ENCODE measurements around the gene PLA2G6. TPM values are rescaled to one million over a fixed set of nuclear protein-coding genes. Genes with fewer than 3 reads are reported as not detected.

The PLA2G6 gene
- total RNA-seq, 4 donors from 2014 or later: 30.7 to 327 (median 72.3) TPM

- no peak for DNase-seq
- Histone ChIP-seq H3K27me3 (no peaks in the 10 kb centered on the region), H3K27ac (no peak overlapping the region), H3K9me3 (no peaks in the 10 kb centered on the region), H3K4me3 (no peak overlapping the region), H3K36me3 (no peaks in the 10 kb centered on the region), H3K4me1 (no peaks in the 10 kb centered on the region)
- in situ Hi-C loops (cut with MboI; ENCODE audit: low pct_ligation_motif_present in 1 of 4, low pct_unique_long_range_greater_than_20kb in 1 of 4, low sequenced_read_pairs in 3 of 4) (no loop called here), intact Hi-C loops (cut with DNase I; ENCODE audit: low total_unique reads) (no loop called here)
- WGBS, 2 donors (ENCODE audit: low coverage in 1 of 2): 87 to 93% methylated on average over 3 to 5 of the region's 5 CpGs
- TF ChIP-seq EP300 (IDR thresholded peaks at IDR 0.05; ENCODE audit: low read depth): no peak
- TF ChIP-seq CTCF (IDR thresholded peaks at IDR 0.05): no peak
- no peak for TF ChIP-seq POLR2A (IDR thresholded peaks at IDR 0.05)
- TF ChIP-seq POLR2AphosphoS5 (IDR thresholded peaks at IDR 0.05): no peak
Measured at GRCh38 chr22:38138961-38139360, 42.7 kb downstream of the PLA2G6 start.

- no peaks in the 10 kb centered on the region for H3K9me3 ChIP-seq
- no peak for DNase-seq
- no peaks in the 10 kb centered on the region for H3K36me3 ChIP-seq
- H3K4me3 ChIP-seq: no peak overlapping the region
- no peaks in the 10 kb centered on the region for H3K27me3 ChIP-seq
- no peak overlapping the region for H3K27ac ChIP-seq
- H3K4me1 ChIP-seq: no peaks in the 10 kb centered on the region
- in situ Hi-C loops (cut with MboI; ENCODE audit: low pct_ligation_motif_present in 1 of 4, low pct_unique_long_range_greater_than_20kb in 1 of 4, low sequenced_read_pairs in 3 of 4) (no loop called here), intact Hi-C loops (cut with DNase I; ENCODE audit: low total_unique reads) (no loop called here)
- 60 to 92% methylated on average over 1 to 9 of the region's 9 CpGs for WGBS, 2 donors (ENCODE audit: low coverage in 1 of 2)
- TF ChIP-seq EP300 (IDR thresholded peaks at IDR 0.05; ENCODE audit: low read depth) (no peak), CTCF (IDR thresholded peaks at IDR 0.05) (no peak), POLR2AphosphoS5 (IDR thresholded peaks at IDR 0.05) (no peak), POLR2A (IDR thresholded peaks at IDR 0.05) (no peak)
Measured at GRCh38 chr22:38137876-38138687, 43.5 kb downstream of the PLA2G6 start.

GRCh38 chr22:38136607-38137006 lies 45.0 kb downstream of the PLA2G6 start:
- no peak for DNase-seq
- H3K9me3 ChIP-seq: no peaks in the 10 kb centered on the region
- H3K36me3 ChIP-seq: no peaks in the 10 kb centered on the region
- no peak overlapping the region for H3K27ac ChIP-seq
- no peak for TF ChIP-seq EP300 (IDR thresholded peaks at IDR 0.05; ENCODE audit: low read depth)
- no peak for TF ChIP-seq POLR2A (IDR thresholded peaks at IDR 0.05)
- TF ChIP-seq POLR2AphosphoS5 (IDR thresholded peaks at IDR 0.05): no peak
- TF ChIP-seq CTCF (IDR thresholded peaks at IDR 0.05): no peak
- in situ Hi-C loops (cut with MboI; ENCODE audit: low pct_ligation_motif_present in 1 of 4, low pct_unique_long_range_greater_than_20kb in 1 of 4, low sequenced_read_pairs in 3 of 4) (no loop called here), intact Hi-C loops (cut with DNase I; ENCODE audit: low total_unique reads) (no loop called here)
- WGBS, 2 donors (ENCODE audit: low coverage in 1 of 2): 100% methylated on average over 1 of the region's 1 CpG; no CpG with 5 or more reads in 1 of the 2 donors
- H3K4me1 ChIP-seq: no peaks in the 10 kb centered on the region
- no peak overlapping the region for H3K4me3 ChIP-seq
- H3K27me3 ChIP-seq: no peaks in the 10 kb centered on the region

GRCh38 chr22:38135133-38135706 lies 46.4 kb downstream of the PLA2G6 start:
- Histone ChIP-seq H3K4me1 (no peaks in the 10 kb centered on the region), H3K4me3 (no peak overlapping the region), H3K36me3 (no peaks in the 10 kb centered on the region), H3K9me3 (no peaks in the 10 kb centered on the region), H3K27me3 (no peaks in the 10 kb centered on the region), H3K27ac (no peak overlapping the region)
- 71% methylated on average over 1 of the region's 4 CpGs; no CpG with 5 or more reads in 1 of the 2 donors for WGBS, 2 donors (ENCODE audit: low coverage in 1 of 2)
- no peak for DNase-seq
- TF ChIP-seq POLR2A (IDR thresholded peaks at IDR 0.05): no peak
- TF ChIP-seq CTCF (IDR thresholded peaks at IDR 0.05): no peak
- TF ChIP-seq POLR2AphosphoS5 (IDR thresholded peaks at IDR 0.05): no peak
- no peak for TF ChIP-seq EP300 (IDR thresholded peaks at IDR 0.05; ENCODE audit: low read depth)
- intact Hi-C loops (cut with DNase I; ENCODE audit: low total_unique reads) (no loop called here), in situ Hi-C loops (cut with MboI; ENCODE audit: low pct_ligation_motif_present in 1 of 4, low pct_unique_long_range_greater_than_20kb in 1 of 4, low sequenced_read_pairs in 3 of 4) (no loop called here)
